ENCODE data around the gene CHRM4.

GRCh38 chr11:46364791-46365190, 26.8 kb downstream of the CHRM4 start:
- no peak for TF ChIP-seq TAF1 (CRISPR knock-in tag; IDR thresholded peaks at IDR 0.05)
- no peak for TF ChIP-seq FIP1L1 (IDR thresholded peaks at IDR 0.05; ENCODE audit: borderline replicate concordance, insufficient read depth, low read depth, low read length)
- TF ChIP-seq ZBTB46 (CRISPR knock-in tag; IDR thresholded peaks at IDR 0.05; ENCODE audit: borderline replicate concordance) = no peak
- TF ChIP-seq ZBTB33 (CRISPR knock-in tag; IDR thresholded peaks at IDR 0.05) = no peak
- TF ChIP-seq ATF1 (CRISPR knock-in tag; IDR thresholded peaks at IDR 0.05) = no peak
- TF ChIP-seq GATAD2A (CRISPR knock-in tag; IDR thresholded peaks at IDR 0.05) = no peak
- no peak for TF ChIP-seq MTA3 (CRISPR knock-in tag; IDR thresholded peaks at IDR 0.05)
- no peak for TF ChIP-seq ZBTB26 (CRISPR knock-in tag; IDR thresholded peaks at IDR 0.05; ENCODE audit: borderline replicate concordance)
- no peak for TF ChIP-seq ZNF512B (CRISPR knock-in tag; IDR thresholded peaks at IDR 0.05; ENCODE audit: borderline replicate concordance)
- no peak for TF ChIP-seq CTCF (CRISPR knock-in tag; IDR thresholded peaks at IDR 0.05)
- TF ChIP-seq BORCS8-MEF2B (CRISPR knock-in tag; IDR thresholded peaks at IDR 0.05) = no peak
- TF ChIP-seq KIAA2018 (CRISPR knock-in tag; IDR thresholded peaks at IDR 0.05; ENCODE audit: borderline replicate concordance) = no peak
